GM18907 (cell line): Measurements from ENCODE around the gene ZMAT5.

Source experiments
- ATAC-seq: cut with Tn5 transposase; IDR thresholded peaks from one replicate; pipeline ENCODE4 v1.9.1; 2021; ENCODE audit warnings: mild to moderate bottlenecking, moderate library complexity; ENCODE audit not compliant: unreplicated experiment

ZMAT5 gene

GRCh38 chr22:29712119-29712518, 54.7 kb downstream of the ZMAT5 start:
- ATAC-seq: no peak

- no peak for ATAC-seq
Observed at GRCh38 chr22:29710922-29711593, 55.7 kb downstream of the ZMAT5 start.

- no peak for ATAC-seq
Observed at GRCh38 chr22:29710193-29710592, 56.6 kb downstream of the ZMAT5 start.

GRCh38 chr22:29707471-29707870, 59.3 kb downstream of the ZMAT5 start:
- ATAC-seq: no peak

GRCh38 chr22:29707010-29707409, 59.8 kb downstream of the ZMAT5 start:
- no peak for ATAC-seq

GRCh38 chr22:29706486-29706885, 60.3 kb downstream of the ZMAT5 start:
- ATAC-seq: no peak

GRCh38 chr22:29705651-29706050, 61.2 kb downstream of the ZMAT5 start:
- ATAC-seq: no peak

- ATAC-seq: no peak
Observed at GRCh38 chr22:29704528-29705285, 62.1 kb downstream of the ZMAT5 start.

- ATAC-seq: no peak
Observed at GRCh38 chr22:29703569-29704195, 63.1 kb downstream of the ZMAT5 start.

- no peak for ATAC-seq
Observed at GRCh38 chr22:29702931-29703501, 63.8 kb downstream of the ZMAT5 start.

- no peak for ATAC-seq
Observed at GRCh38 chr22:29702000-29702930, 64.5 kb downstream of the ZMAT5 start.

GRCh38 chr22:29701155-29701999, 65.4 kb downstream of the ZMAT5 start:
- ATAC-seq: no peak

GRCh38 chr22:29700900-29701154, 66.0 kb downstream of the ZMAT5 start:
- ATAC-seq: no peak

GRCh38 chr22:29700206-29700899, 66.5 kb downstream of the ZMAT5 start:
- no peak for ATAC-seq

GRCh38 chr22:29697853-29698598, 68.8 kb downstream of the ZMAT5 start:
- ATAC-seq: no peak

GRCh38 chr22:29695129-29695926, 71.5 kb downstream of the ZMAT5 start:
- no peak for ATAC-seq

GRCh38 chr22:29693671-29694070, 73.1 kb downstream of the ZMAT5 start:
- ATAC-seq: no peak

GRCh38 chr22:29693161-29693560, 73.6 kb downstream of the ZMAT5 start:
- no peak for ATAC-seq
